Mammary epithelial cell (primary cell): ENCODE results near the gene MCUB.

Source experiments
- EZH2 ChIP-seq: IDR thresholded peaks from 2 replicates; pipeline ENCODE4 v1.6.1; 2012; ENCODE audit warnings: low read length, inconsistent platforms, borderline replicate concordance
- TF ChIP-seq, protein P1 (sequence below), 2 donors: IDR thresholded peaks in 1 of 2; conservative IDR thresholded peaks in 1 of 2; 2 replicates each; pipeline ENCODE4 v1.5.1; 2011 to 2012; ENCODE audit warnings: inconsistent platforms in 2 of 2, low read length in 2 of 2, mild to moderate bottlenecking in 2 of 2, control low read depth in 1 of 2, low read depth in 1 of 2; ENCODE audit not compliant: insufficient read depth in 1 of 2; ENCODE audit errors: extremely low read depth in 1 of 2

GRCh38 chr4:109554971-109555370, 5.1 kb upstream of the MCUB start:
- TF ChIP-seq, protein P1, sequence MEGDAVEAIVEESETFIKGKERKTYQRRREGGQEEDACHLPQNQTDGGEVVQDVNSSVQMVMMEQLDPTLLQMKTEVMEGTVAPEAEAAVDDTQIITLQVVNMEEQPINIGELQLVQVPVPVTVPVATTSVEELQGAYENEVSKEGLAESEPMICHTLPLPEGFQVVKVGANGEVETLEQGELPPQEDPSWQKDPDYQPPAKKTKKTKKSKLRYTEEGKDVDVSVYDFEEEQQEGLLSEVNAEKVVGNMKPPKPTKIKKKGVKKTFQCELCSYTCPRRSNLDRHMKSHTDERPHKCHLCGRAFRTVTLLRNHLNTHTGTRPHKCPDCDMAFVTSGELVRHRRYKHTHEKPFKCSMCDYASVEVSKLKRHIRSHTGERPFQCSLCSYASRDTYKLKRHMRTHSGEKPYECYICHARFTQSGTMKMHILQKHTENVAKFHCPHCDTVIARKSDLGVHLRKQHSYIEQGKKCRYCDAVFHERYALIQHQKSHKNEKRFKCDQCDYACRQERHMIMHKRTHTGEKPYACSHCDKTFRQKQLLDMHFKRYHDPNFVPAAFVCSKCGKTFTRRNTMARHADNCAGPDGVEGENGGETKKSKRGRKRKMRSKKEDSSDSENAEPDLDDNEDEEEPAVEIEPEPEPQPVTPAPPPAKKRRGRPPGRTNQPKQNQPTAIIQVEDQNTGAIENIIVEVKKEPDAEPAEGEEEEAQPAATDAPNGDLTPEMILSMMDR (conservative IDR thresholded peaks at IDR 0.05 in 1 of 2, IDR thresholded peaks at IDR 0.05 in 1 of 2; ENCODE audit: extremely low read depth in 1 of 2, insufficient read depth in 1 of 2, low read depth in 1 of 2, low read length in 2 of 2) = no peak
- no peak for TF ChIP-seq EZH2
